Suprapubic skin (tissue), 4 donors: ENCODE measurements around the gene TNXB. TPM values are rescaled to one million over a fixed set of nuclear protein-coding genes. Genes with fewer than 3 reads are reported as not detected.
A peak's percentile ranks its signal among the peaks of the same experiment; 100 is the strongest.

Experiments
- DNase-seq, 2 donors: peaks; one replicate each; pipeline ENCODE4 v3.0.0-alpha.2; 2019; ENCODE audit warnings: low spot score in 2 of 2
- H3K27ac ChIP-seq: fragments of 200-600 bp; sonication (generic); one replicate; pipeline ENCODE4 v1.5.1; 2019
- H3K27me3 ChIP-seq: fragments of 200-600 bp; sonication (generic); one replicate; pipeline ENCODE4 v1.5.1; 2019
- H3K36me3 ChIP-seq: fragments of 200-600 bp; sonication (generic); one replicate; pipeline ENCODE4 v1.5.1; 2019
- H3K4me1 ChIP-seq: fragments of 200-600 bp; sonication (generic); one replicate; pipeline ENCODE4 v1.5.1; 2019
- H3K4me3 ChIP-seq: fragments of 200-600 bp; sonication (generic); one replicate; pipeline ENCODE4 v1.5.1; 2019; ENCODE audit warnings: mild to moderate bottlenecking
- H3K9me3 ChIP-seq: fragments of 200-600 bp; sonication (generic); one replicate; pipeline ENCODE4 v1.5.1; 2019
- CTCF ChIP-seq, 2 donors: fragments of 200-600 bp in 1 of 2; fragments of 450-650 bp in 1 of 2; sonication (generic) in 1 of 2; IDR thresholded peaks; one replicate each; pipeline ENCODE4 v1.5.1; 2016 to 2019; ENCODE audit warnings: antibody characterized with exemption in 2 of 2, mild to moderate bottlenecking in 1 of 2, moderate library complexity in 1 of 2
- EP300 ChIP-seq: sonication (generic); formaldehyde crosslinking; IDR thresholded peaks from one replicate; pipeline ENCODE4 v1.6.1; 2017; ENCODE audit warnings: antibody characterized with exemption
- POLR2A ChIP-seq, 2 donors: fragments of 450-650 bp; IDR thresholded peaks; one replicate each; pipeline ENCODE4 v1.6.1; 2017; ENCODE audit warnings: antibody characterized with exemption in 2 of 2, mild to moderate bottlenecking in 2 of 2, moderate library complexity in 2 of 2
- POLR2AphosphoS5 ChIP-seq, 3 donors: sonication (generic); formaldehyde crosslinking; IDR thresholded peaks; one replicate each; pipeline ENCODE4 v1.6.1; 2017; ENCODE audit warnings: antibody characterized with exemption in 3 of 3
- WGBS: methylation state at CpG from one replicate; pipeline ENCODE4 v1.1.5; 2018; 5-methylcytosine and 5-hydroxymethylcytosine counted together
- total RNA-seq, 4 donors: library from RNA; depleted of rRNA; stranded (reverse); fragments of >200 nt; gene quantifications; one replicate each; pipeline ENCODE4 v1.1.0, GENCODE V29; 2016

Gene TNXB
- total RNA-seq, 4 donors from 2014 or later, result 25.7 to 52.5 (median 40.2) TPM

GRCh38 chr6:32117461-32117860, 8.3 kb upstream of the TNXB start:
- Histone ChIP-seq H3K36me3 (peaks cover 68% of the 10 kb centered on the region), H3K27ac (no peak overlapping the region), H3K9me3 (no peaks in the 10 kb centered on the region), H3K4me3 (no peak overlapping the region), H3K4me1 (peaks cover 37% of the 10 kb centered on the region), H3K27me3 (no peaks in the 10 kb centered on the region)
- TF ChIP-seq POLR2A (IDR thresholded peaks at IDR 0.05) (no peak), CTCF (IDR thresholded peaks at IDR 0.05) (no peak), POLR2AphosphoS5 (IDR thresholded peaks at IDR 0.05) (no peak)
- DNase-seq, result no peak
- 80% methylated on average over 6 of the region's 9 CpGs for WGBS

DNA sequence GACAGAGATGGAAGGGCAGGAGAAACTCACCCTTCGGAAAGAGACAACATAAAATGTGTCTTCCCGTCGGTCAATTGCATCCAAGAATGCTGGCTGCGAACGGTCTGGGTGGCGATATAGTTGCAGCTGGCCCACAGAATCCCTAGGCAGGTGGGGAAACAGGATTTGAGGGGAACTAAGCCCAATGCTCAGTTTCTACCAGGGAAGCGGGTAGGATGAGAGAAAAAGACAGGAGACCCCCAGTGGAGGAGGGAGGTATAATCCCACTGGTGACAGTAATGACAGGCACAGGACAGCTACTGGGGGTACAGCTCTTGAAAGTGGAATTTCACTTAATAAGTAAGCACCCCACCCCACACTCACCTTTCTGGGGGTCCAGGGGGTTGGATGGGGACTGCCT, 7.5 kb upstream of the TNXB start:
- no peak for TF ChIP-seq POLR2AphosphoS5 (IDR thresholded peaks at IDR 0.05)
- TF ChIP-seq EP300, result no peak
- no peak for TF ChIP-seq POLR2A (IDR thresholded peaks at IDR 0.05)
- no peak for TF ChIP-seq CTCF (IDR thresholded peaks at IDR 0.05)
- no peaks in the 10 kb centered on the region for H3K9me3 ChIP-seq
- H3K27ac ChIP-seq, result no peak overlapping the region
- no peak overlapping the region for H3K4me3 ChIP-seq
- DNase-seq, result no peak
- peaks cover 62% of the 10 kb centered on the region for H3K36me3 ChIP-seq
- no peaks in the 10 kb centered on the region for H3K27me3 ChIP-seq
- peaks cover 37% of the 10 kb centered on the region for H3K4me1 ChIP-seq
- 84% methylated on average over 7 of the region's 7 CpGs for WGBS

- Histone ChIP-seq H3K4me3 (no peak overlapping the region), H3K27ac (peak overlapping the region; percentile 13), H3K27me3 (no peaks in the 10 kb centered on the region), H3K9me3 (no peaks in the 10 kb centered on the region), H3K4me1 (peaks cover 47% of the 10 kb centered on the region), H3K36me3 (peaks cover 52% of the 10 kb centered on the region)
- TF ChIP-seq POLR2A (IDR thresholded peaks at IDR 0.05) (no peak), POLR2AphosphoS5 (IDR thresholded peaks at IDR 0.05) (no peak), CTCF (IDR thresholded peaks at IDR 0.05) (no peak), EP300 (no peak)
- WGBS, result 84% methylated on average over 6 of the region's 6 CpGs
- no peak for DNase-seq
These were observed 6.5 kb upstream of the TNXB start for GRCh38 chr6:32115623-32116022.

- no peak overlapping the region for H3K4me3 ChIP-seq
- H3K4me1 ChIP-seq, result peaks cover 54% of the 10 kb centered on the region
- H3K27me3 ChIP-seq, result no peaks in the 10 kb centered on the region
- whole genome bisulfite sequencing, result 58% methylated on average over 8 of the region's 8 CpGs
- peaks cover 44% of the 10 kb centered on the region for H3K36me3 ChIP-seq
- peak in 1 of 2 donors; percentile 78 for DNase-seq
- no peaks in the 10 kb centered on the region for H3K9me3 ChIP-seq
- TF ChIP-seq CTCF (IDR thresholded peaks at IDR 0.05) (no peak), POLR2A (IDR thresholded peaks at IDR 0.05) (no peak), EP300 (no peak), POLR2AphosphoS5 (IDR thresholded peaks at IDR 0.05) (no peak)
- peak overlapping the region; percentile 92 for H3K27ac ChIP-seq
These were observed 5.7 kb upstream of the TNXB start for GRCh38 chr6:32114796-32115195.

- H3K4me3 ChIP-seq, result no peak overlapping the region
- peak overlapping the region; percentile 92 for H3K27ac ChIP-seq
- H3K4me1 ChIP-seq, result peaks cover 55% of the 10 kb centered on the region
- TF ChIP-seq POLR2AphosphoS5 (IDR thresholded peaks at IDR 0.05), result peak in 1 of 3 donors; percentile 30
- TF ChIP-seq CTCF (IDR thresholded peaks at IDR 0.05), result peak in 1 of 2 donors; percentile 26
- no peak for TF ChIP-seq EP300
- TF ChIP-seq POLR2A (IDR thresholded peaks at IDR 0.05), result no peak
- H3K27me3 ChIP-seq, result no peaks in the 10 kb centered on the region
- WGBS, result 65% methylated on average over 9 of the region's 9 CpGs
- H3K36me3 ChIP-seq, result peaks cover 34% of the 10 kb centered on the region
- peak; percentile 89 to 93 for DNase-seq
- H3K9me3 ChIP-seq, result no peaks in the 10 kb centered on the region
These were observed 4.5 kb upstream of the TNXB start for GRCh38 chr6:32113386-32114352.
